GM19438 (cell line): ENCODE data around the gene EXOC6B.
"Not testable (repeated sequence)": the region's sequence is repeated elsewhere in the genome, so short reads cannot be mapped to it uniquely, and the experiment has no call there.

Experiments used
- ATAC-seq: cut with Tn5 transposase; IDR thresholded peaks from one replicate; pipeline ENCODE4 v1.9.1; 2021; ENCODE audit warnings: low read depth; ENCODE audit not compliant: unreplicated experiment

The EXOC6B gene

DNA sequence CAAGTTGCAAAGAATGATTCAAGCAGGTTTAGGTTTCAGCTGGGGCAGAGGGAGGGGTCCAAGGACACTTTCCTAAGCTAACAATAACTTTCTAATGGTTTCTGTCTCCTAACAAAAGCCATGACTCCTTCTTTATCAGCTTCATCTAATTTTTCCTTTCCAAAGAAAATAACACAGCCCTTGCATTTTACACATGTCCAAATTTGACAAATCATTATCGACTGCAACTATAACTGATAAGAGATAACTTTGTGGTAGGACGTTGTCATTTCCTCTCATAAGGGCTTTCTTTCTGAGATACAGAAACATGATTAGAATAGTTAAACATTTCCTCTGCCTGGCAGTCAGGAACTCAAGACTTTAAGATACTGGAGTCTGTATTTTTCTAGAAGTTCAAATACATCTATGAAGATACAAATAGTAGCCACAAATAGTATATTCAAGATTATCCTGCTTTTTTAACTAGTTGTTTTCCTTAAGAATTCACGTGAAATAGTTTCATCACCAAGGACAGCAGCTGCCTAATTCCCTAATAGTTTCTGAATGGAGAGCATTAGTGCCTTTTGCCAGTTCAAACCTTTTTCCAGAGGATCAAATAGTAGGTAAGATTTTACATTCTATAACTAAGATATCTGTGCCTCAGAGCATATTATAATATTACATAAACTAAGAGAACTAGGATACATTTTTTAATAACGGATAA, 263.2 kb downstream of the EXOC6B start:
- ATAC-seq: no peak

DNA sequence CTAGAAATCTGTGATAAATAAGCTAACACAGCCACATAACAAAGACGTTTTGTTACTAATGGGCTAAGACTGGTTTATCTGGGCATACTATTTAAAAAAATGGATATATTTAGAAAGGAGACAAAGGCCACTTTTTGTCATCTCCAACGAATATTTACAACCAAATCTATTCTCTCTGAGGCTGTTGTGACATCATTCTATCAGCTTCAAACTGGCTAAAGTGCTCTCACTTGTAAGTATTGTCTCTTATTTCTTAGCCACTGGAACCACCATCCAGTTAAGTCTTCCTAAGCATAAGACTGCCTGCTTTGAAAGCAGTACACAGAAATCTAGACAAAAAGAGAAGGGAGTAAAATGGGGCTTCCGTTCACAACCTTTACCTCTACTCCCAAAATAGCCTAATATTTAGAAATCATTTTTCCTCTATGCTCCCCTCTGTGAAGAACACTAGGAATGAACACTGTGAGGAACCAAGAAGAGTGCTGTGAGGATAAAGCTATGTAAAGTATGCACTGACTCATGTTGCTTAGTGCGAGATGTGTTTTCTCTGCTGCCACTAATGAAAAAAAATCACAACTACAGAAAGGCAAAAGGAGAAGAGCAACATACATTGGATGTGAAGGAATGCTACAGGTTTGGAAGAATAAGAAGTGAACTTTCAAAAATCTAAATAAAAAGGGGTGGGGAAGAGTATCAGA, 264.1 kb downstream of the EXOC6B start:
- ATAC-seq: no peak

DNA sequence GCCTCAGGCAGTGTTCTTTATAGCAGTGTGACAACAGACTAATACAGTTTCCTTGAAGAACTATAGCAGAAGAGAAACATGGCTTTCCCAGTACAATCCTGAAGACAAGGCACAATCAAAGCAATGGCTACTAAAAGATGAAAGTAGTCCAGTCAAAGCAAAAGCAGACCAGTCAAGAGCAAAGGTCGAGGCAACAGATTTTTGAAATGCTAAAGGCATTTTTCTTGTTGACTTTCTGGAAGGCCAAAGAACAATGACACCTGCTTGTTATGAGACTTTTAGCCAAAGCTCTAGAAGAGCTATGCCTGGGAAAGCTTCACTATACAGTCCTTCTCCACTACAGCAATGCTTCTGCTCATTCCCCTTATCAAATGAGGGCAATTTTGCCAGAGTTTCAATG, 269.9 kb downstream of the EXOC6B start:
- no peak for ATAC-seq

DNA sequence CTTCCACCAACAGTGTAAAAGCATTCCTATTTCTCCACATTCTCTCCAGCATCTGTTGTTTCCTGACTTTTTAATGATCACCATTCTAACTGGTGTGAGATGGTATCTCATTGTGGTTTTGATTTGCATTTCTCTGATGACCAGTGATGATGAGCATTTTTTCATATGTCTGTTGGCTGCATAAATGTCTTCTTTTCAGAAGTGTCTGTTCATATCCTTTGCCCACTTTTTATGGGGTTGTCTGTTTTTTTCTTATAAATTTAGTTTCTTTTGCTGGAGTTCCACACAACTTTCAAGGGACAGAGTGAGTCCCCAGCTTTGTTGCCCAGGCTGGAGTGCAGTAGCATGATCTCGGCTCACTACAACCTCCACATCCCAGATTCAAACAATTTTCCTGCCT, 270.5 kb downstream of the EXOC6B start:
- not testable (repeated sequence) for ATAC-seq

DNA sequence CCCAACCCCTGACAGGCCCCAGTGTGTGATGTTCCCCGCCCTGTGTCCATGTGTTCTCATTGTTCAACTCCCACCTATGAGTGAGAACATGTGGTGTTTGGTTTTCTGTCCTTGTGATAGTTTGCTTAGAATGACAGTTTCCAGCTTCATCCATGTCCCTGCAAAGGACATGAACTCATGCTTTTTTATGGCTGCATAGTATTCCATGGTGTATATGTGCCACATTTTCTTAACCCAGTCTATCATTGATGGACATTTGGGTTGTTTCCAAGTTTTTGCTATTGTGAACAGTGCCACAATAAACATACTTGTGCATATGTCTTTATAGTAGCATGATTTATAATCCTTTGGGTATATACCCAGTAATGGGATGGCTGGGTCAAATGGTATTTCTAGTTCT, 270.9 kb downstream of the EXOC6B start:
- ATAC-seq: not testable (repeated sequence)

DNA sequence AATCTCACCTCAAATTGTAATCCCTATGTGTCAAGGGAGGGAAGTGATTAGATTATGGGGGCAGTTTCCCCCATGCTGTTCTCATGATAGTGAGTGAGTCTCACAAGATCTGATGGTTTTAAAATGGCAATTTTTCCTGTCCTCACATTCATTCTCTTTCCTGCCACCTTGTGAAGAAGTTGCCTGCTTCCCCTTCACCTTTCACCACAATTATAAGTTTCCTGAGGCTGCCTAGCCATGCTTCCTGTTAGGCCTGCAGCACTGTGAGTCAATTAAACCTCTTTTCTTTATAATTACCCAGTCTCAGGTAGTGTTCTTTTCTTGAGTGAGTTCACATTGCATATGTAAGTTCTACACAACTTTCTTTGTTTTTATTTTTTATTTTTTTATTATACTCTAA, 271.5 kb downstream of the EXOC6B start:
- no peak for ATAC-seq

DNA sequence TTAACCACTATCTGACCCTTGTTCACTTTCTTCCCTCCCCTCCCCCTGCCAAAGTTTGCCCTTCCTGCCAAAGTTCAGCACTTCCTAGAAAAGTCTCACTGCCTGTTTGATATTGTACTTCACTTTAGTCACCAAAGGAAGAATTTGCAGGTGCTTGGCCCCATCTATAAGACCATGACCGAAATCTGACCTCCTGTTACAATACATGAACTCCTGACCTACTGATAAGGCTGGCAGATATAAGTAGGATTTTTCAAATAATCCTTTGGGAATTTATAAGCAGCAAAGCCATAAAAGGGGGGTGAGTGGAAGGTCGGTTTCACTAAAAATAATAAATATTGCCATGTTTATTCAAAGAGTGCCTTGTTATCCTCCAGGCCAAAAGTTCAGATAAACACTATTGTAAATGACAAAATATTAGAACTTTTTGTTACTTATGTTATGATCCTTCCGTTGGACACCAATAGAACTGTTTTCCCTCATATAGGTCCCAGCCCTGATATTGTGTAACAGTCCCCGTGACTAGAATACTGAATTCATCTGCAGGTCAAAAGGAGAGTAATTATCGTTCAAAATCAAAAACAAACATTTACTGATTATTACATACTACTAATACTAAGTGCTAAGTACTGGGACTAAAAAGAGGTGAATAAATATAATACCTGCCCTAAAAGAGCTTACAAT, 277.6 kb downstream of the EXOC6B start:
- ATAC-seq: no peak

DNA sequence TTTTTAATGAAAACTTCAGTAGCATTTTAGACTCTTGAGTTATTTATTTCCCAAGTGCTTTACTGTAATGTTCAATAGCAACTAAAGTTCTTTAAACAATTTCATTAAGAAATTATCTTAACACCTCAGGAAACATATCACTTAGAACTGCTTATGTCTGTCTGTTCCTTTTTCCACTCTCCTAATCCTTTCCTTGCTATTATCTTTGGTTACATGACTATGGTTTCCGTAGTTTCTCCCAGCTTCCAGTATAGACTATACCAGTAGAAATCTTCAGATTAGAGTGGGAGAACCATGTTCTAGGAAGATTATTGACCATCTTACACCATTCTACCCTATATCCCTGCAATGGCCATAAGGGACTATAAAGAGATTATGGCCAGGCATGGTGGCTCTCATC, 280.0 kb downstream of the EXOC6B start:
- ATAC-seq: no peak

DNA sequence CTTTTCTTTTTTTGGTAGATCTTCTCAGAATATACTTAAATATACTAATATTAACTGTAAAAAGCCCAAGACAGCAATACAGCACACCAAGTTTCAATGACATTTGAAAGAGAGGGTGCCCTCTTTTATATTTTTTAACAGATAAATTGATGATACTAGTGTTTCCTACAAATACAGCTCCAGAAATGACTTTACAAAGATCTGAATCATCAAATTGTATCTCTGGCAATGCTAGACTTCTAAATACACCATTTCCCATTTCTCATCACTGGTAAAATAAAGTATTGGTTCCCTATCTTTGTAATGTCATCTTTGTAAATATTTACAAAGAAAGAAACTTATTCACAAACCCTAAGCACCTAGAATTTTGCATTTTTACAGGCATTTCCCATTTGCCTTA, 281.3 kb downstream of the EXOC6B start:
- no peak for ATAC-seq

DNA sequence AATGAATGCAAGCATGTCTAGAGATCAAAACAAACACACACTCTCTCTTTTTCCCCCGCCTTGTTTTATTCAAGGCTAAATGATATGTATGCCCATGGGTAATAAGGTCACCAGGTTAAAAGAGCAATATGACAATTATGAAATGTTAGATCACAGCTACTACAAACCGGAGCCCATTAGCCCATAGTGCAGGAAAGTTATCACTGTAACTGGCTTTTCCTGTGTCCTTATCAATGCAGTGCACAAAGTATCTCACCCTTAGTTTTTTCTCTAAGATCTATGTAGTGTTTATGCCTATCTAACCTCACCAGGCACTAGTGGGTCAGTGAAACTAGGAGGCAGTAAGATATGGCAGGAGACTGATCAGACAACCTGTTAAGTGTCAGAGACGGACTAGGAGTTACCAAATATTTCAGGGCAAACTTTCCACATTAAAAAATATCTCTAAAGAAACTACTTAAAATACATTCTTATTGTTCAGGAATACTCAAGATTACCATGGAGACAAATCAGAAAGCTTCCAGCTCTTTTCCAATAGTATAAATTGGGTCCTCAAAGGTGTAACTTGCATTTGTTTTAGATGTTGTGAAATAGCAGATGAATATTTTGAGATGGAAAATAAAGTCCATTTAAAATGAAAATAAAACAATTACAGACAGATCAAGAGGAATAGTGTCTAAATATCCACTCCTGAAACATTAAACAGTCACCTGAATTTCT, 282.2 kb downstream of the EXOC6B start:
- ATAC-seq: no peak

DNA sequence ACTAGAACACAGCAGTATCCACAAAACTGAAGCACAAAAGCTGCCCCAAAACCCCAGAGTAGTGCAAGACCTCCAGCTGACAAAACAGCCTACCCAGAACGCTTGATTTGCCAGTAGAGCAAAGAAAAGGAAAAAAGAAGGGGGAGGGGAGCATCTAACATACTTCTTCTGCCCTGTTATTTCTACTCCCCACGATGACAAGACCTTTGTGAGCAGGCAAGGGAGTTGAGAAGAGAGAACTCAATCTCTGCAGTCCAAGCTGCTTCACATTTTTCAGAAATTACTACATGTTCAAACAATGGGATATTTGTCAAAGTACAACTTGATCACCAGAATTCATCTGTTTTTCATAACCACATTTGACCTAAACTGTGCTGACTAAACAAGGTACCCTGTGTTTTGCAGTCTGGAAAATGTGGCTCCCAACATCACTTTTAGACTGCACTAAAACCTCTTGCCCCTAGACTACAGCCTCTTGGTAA, 286.7 kb downstream of the EXOC6B start:
- ATAC-seq: no peak

DNA sequence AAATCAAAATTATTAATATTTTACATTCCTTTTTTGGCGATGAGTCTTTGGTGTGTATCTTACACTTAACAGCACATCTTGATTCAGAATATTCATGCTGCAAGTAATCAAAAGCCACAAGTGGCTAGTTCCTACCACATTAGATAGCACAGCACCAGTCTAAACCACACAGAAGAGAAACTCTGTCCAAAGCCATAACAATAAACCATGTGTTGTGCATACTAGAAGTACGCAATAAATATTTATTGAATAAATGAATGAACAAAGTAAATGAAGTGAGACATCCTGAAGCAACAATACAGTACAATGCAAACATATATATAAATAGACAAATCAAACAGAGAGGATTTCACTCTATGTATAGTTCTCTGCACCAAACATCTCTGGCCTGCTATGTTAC, 287.3 kb downstream of the EXOC6B start:
- no peak for ATAC-seq

DNA sequence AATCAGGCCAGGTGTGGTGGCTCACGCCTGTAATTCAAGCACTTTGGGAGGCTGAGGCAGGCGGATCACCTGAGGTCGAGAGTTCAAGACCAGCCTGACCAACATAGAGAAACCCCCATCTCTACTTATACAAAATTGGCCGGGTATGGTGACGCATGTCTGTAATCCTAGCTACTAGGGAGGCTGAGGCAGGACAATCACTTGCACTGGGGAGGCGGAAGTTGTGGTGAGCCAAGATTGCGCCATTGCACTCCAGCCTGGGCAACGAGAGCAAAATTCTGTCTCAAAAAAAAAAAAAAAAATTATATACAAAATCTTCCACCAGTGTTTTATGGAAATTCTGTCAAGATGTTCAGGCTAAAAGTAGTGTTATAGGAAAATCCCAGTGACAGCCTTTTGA, 290.2 kb downstream of the EXOC6B start:
- ATAC-seq: not testable (repeated sequence)

DNA sequence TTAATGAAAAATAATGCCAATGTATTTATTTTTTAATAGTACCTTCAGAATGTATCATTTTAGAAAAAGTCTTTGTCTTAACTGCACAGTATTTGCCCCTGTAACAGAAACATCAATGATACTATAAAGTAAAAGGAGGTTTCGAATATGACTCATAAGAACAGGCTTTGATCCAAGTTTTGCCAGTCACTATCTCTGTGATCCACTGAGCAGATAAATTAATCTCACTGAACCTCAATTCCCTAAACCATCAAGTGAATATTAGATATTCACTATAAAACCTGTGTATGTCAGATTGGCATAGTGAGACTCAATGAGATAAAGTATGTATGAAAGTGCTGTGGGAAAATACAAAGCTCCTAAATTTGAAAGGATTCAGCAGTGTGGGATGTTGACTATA, 292.1 kb downstream of the EXOC6B start:
- ATAC-seq: no peak

DNA sequence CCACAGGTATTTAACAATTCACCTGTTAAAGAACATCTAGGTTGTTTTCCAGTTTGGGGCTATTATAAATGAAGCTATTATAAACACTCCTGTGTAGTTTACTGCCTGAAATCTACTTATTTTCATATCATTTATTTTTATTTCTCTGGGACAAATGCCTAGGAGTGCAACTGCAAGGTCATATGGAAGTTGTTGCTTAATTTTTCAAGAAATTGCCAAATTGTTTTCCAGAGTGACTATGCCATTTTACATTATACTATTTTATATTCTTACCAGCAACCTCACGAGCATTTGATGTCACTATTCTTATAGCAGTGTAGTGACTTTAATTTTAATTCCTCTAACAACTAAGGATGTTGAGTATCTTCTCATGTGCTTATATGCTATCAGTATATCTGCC, 298.4 kb downstream of the EXOC6B start:
- ATAC-seq: no peak

DNA sequence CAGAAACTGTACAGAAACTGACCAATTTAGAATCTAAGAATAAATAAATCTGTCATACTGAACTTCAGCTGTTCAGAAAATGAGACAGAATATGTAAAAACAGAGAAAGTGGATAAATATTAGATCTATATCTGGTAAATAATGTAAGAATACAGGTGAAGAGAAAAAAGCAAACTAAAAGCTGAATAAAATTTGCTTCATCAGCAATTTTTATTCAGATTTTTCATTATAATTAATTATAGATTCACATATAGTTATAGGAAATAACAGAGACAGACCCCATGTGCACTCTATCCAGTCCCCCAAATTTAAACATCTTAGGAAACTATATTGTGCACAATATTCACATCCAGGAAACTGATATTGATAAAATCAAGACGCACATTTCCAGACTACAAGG, 299.2 kb downstream of the EXOC6B start:
- no peak for ATAC-seq

DNA sequence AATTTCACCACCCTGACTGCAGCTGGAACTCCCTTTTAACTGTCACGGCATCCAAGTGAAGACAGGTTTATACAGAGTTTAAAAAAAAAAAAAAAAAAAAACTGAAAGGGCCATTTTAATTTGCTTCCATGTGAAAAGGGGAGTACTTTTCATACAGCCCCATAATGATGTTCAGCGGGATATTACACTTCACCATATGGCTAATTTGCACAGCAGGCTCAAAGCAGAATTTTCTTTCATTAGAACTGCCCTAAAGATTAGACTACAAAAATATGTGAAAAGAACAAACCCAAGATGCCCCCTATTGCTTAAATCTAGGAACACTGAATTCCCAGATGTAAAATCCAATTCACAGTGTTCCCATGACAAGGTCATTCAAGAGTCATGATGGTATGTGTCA, 301.8 kb downstream of the EXOC6B start:
- ATAC-seq: no peak

DNA sequence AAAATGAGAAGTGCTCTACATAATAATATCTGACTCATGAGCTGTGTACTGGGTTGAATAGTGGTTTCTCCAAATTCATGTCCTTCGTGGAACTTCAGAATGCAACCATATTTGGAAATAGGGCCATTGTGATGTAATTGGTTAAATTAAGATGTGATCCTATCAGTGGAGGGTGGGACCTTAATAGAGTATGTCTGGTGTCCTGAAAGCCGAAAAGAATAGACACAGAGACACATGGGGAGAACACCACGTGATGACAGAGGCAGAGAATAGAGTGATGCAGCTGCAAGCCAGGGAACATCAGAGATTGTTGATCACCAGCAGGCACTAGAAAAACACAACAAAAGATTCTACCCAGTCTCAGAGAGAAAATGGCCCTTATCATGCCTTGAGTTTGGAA, 310.1 kb downstream of the EXOC6B start:
- no peak for ATAC-seq

DNA sequence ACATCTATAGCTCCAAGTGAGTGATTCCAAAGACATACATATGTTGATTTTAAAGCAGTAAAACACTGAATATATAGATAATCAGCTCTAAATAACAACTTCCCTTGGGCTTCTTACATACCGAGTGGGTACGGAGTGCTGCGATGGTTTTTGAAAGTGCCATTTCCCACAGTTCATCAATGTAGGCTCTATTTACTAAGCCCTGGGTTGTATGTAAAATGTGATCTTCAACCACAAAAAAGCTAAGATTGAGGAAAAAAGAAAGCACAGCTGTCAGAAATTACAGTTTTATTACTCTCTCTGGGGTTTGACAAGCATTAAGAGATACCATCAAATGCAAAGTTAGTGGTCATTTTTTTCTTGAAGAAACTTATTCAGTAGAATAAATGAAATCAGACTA, 312.8 kb downstream of the EXOC6B start:
- ATAC-seq: no peak

DNA sequence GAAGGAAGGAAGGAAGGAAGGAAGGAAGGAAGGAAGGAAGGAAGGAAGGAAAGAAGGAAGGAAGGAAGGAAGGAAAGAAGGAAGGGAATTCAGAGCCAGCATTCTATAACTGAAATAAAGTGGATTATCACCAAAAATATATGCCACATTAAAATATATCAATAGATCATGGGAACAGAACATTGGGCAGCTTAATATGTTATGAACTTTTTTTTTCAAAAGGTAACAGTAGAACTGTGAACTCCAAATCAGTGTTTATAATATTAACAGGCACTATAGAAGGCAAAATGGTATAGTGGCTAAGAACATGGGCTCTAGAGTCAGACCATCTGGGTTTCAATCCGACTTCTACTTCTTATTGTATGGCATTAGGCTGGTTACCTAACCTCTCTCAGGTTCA, 313.5 kb downstream of the EXOC6B start:
- no peak for ATAC-seq

DNA sequence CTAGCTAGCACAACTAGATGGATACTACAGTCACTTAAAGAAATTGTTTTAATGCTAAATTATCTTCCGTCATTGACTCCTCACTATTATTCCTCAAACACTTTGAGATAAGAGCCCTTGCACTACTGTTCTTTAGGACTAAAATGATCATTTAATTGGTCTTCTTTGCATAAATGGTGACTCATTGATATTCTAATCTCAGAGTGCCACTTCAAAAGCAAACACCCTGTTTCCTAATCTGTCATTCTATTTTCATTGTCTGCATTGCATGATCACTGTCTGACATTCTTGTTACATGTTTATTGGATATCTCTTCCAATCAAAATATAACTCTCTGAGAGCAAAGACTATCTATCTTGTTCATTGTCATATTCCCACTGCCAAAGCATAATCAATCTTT, 313.9 kb downstream of the EXOC6B start:
- ATAC-seq: no peak
